IMR-90 (cell line): ENCODE results near the gene RPN1. TPM values are rescaled to one million over a fixed set of nuclear protein-coding genes. Genes with fewer than 3 reads are reported as not detected.

Experiments used
- ATAC-seq: fragments of 200-7000 bp; cut with Tn5 transposase; 2 replicates; pipeline ENCODE4 v1.9.1; 2020; ENCODE audit warnings: low read depth, mild to moderate bottlenecking, moderate library complexity
- BruUV-seq: library from RNA; stranded (reverse); fragments of 400-500 nt; replicated peaks from 2 replicates; lab custom pipeline; 2021; lab: Mats Ljungman, UMichigan
- CTCF ChIA-PET: fragments of 300-600 bp; formaldehyde crosslinking; extraction: SDS; loops from one replicate; lab custom pipeline; 2021; ENCODE audit warnings: antibody characterized with exemption; lab: Yijun Ruan, JAX
- POLR2A ChIA-PET: fragments of 300-600 bp; sonication (Branson Sonifier 250); formaldehyde crosslinking; loops from one replicate; lab custom pipeline; 2022; ENCODE audit warnings: antibody characterized with exemption; ENCODE audit not compliant: unreplicated experiment; lab: Charles Lee
- DNase-seq: peaks from one replicate; pipeline ENCODE4 v3.0.0; 2013
- H2AFZ ChIP-seq: replicated peaks from 2 replicates; pipeline ENCODE3; 2013; ENCODE audit warnings: low read length, mild to moderate bottlenecking; ENCODE audit not compliant: poor library complexity
- H2AK5ac ChIP-seq: 2 replicates; pipeline ENCODE4 v1.6.1; 2013; ENCODE audit warnings: low read depth, low read length, inconsistent platforms
- H2AK9ac ChIP-seq: replicated peaks from 2 replicates; pipeline ENCODE3; 2013; ENCODE audit warnings: mild to moderate bottlenecking, low read depth, low read length, moderate library complexity; ENCODE audit not compliant: poor library complexity
- H2BK120ac ChIP-seq: 2 replicates; pipeline ENCODE4 v1.6.1; 2013; ENCODE audit warnings: low read depth, low read length, inconsistent platforms
- H2BK15ac ChIP-seq: 3 replicates; pipeline ENCODE4 v1.6.1; 2013; ENCODE audit warnings: low read depth, low read length, inconsistent platforms
- H2BK20ac ChIP-seq: 2 replicates; pipeline ENCODE4 v1.6.1; 2013; ENCODE audit warnings: low read depth, mild to moderate bottlenecking, inconsistent platforms, low read length, moderate library complexity
- H2BK5ac ChIP-seq: 2 replicates; pipeline ENCODE4 v1.6.1; 2013; ENCODE audit warnings: mild to moderate bottlenecking, low read depth, low read length, inconsistent platforms; ENCODE audit not compliant: poor library complexity, severe bottlenecking
- H3K14ac ChIP-seq: replicated peaks from 2 replicates; pipeline ENCODE4 v1.6.1; 2013; ENCODE audit warnings: low read depth, low read length, inconsistent platforms
- H3K18ac ChIP-seq: 2 replicates; pipeline ENCODE4 v1.6.1; 2013; ENCODE audit warnings: low read depth, low read length, control low read depth
- H3K23ac ChIP-seq: 2 replicates; pipeline ENCODE4 v1.6.1; 2013; ENCODE audit warnings: low read depth, low read length, inconsistent platforms
- H3K27ac ChIP-seq: 2 replicates; pipeline ENCODE4 v1.5.1; 2013; ENCODE audit warnings: mild to moderate bottlenecking, control low read depth, low read length; ENCODE audit not compliant: insufficient read depth
- H3K27me3 ChIP-seq: 2 replicates; pipeline ENCODE4 v1.6.1; 2013; ENCODE audit warnings: low read length; ENCODE audit not compliant: control insufficient read depth, insufficient read depth
- H3K36me3 ChIP-seq: 2 replicates; pipeline ENCODE4 v1.6.1; 2013; ENCODE audit warnings: low read length, mixed read lengths; ENCODE audit not compliant: control insufficient read depth, insufficient read depth
- H3K4ac ChIP-seq: 2 replicates; pipeline ENCODE4 v1.6.1; 2013; ENCODE audit warnings: low read depth, low read length, inconsistent platforms
- H3K4me1 ChIP-seq: 2 replicates; pipeline ENCODE4 v1.6.1; 2013; ENCODE audit warnings: low read length, mixed read lengths; ENCODE audit not compliant: control insufficient read depth, insufficient read depth
- H3K4me2 ChIP-seq: 2 replicates; pipeline ENCODE4 v1.6.1; 2013; ENCODE audit warnings: low read depth, mild to moderate bottlenecking, control low read depth, low read length, moderate library complexity
- H3K4me3 ChIP-seq: 2 replicates; pipeline ENCODE4 v1.5.1; 2013; ENCODE audit warnings: low read depth, mild to moderate bottlenecking, control low read depth, low read length, moderate library complexity; ENCODE audit not compliant: insufficient read depth
- H3K56ac ChIP-seq: 2 replicates; pipeline ENCODE4 v1.6.1; 2013; ENCODE audit warnings: low read length, inconsistent platforms; ENCODE audit not compliant: insufficient read depth; ENCODE audit errors: extremely low read depth
- H3K79me1 ChIP-seq, 2 experiments: 2 replicates each; pipeline ENCODE4 v1.6.1; 2013; ENCODE audit warnings: low read length in 2 of 2, inconsistent platforms in 1 of 2, low read depth in 1 of 2
- H3K9ac ChIP-seq: 2 replicates; pipeline ENCODE4 v1.6.1; 2013; ENCODE audit warnings: low read depth, low read length, control low read depth
- H3K9me1 ChIP-seq: 2 replicates; pipeline ENCODE4 v1.6.1; 2013; ENCODE audit warnings: low read length, inconsistent platforms; ENCODE audit not compliant: insufficient read depth
- H3K9me3 ChIP-seq: 2 replicates; pipeline ENCODE4 v1.6.1; 2013; ENCODE audit warnings: low read length; ENCODE audit not compliant: control insufficient read depth, insufficient read depth
- H4K20me1 ChIP-seq: 2 replicates; pipeline ENCODE4 v1.6.1; 2013; ENCODE audit warnings: low read length, inconsistent platforms; ENCODE audit not compliant: insufficient read depth
- H4K5ac ChIP-seq: 2 replicates; pipeline ENCODE4 v1.6.1; 2013; ENCODE audit warnings: mild to moderate bottlenecking, low read depth, low read length, control low read depth
- H4K8ac ChIP-seq, 2 experiments: 2 replicates each; pipeline ENCODE4 v1.6.1; 2013; ENCODE audit warnings: low read depth in 2 of 2, low read length in 2 of 2, control low read depth in 1 of 2, inconsistent platforms in 1 of 2
- H4K91ac ChIP-seq: 2 replicates; pipeline ENCODE4 v1.6.1; 2013; ENCODE audit warnings: low read depth, low read length, inconsistent platforms; ENCODE audit not compliant: insufficient read depth
- BHLHE40 ChIP-seq: fragments of 150-350 bp; IDR thresholded peaks from 2 replicates; pipeline ENCODE4 v1.6.1; 2016; ENCODE audit warnings: mild to moderate bottlenecking, low read depth, low read length
- CEBPB ChIP-seq: IDR thresholded peaks from 2 replicates; pipeline ENCODE4 v1.6.1; 2012; ENCODE audit warnings: low read depth, low read length, improper control_type of control experiment
- FOS ChIP-seq: fragments of 150-350 bp; IDR thresholded peaks from 2 replicates; pipeline ENCODE4 v1.6.1; 2016; ENCODE audit warnings: low read depth, low read length
- MAFK ChIP-seq: IDR thresholded peaks from 2 replicates; pipeline ENCODE4 v1.6.1; 2012; ENCODE audit warnings: low read depth, low read length, improper control_type of control experiment
- MAZ ChIP-seq: IDR thresholded peaks from 2 replicates; pipeline ENCODE4 v1.6.1; 2012; ENCODE audit warnings: low read depth, mild to moderate bottlenecking, low read length, improper control_type of control experiment, moderate library complexity, borderline replicate concordance
- MXI1 ChIP-seq: IDR thresholded peaks from 2 replicates; pipeline ENCODE4 v1.6.1; 2012; ENCODE audit warnings: low read depth, mild to moderate bottlenecking, low read length, moderate library complexity, borderline replicate concordance
- NFE2L2 ChIP-seq: fragments of 150-350 bp; IDR thresholded peaks from 2 replicates; pipeline ENCODE4 v1.6.1; 2016; ENCODE audit warnings: low read depth, mild to moderate bottlenecking, low read length
- RAD21 ChIP-seq: IDR thresholded peaks from 2 replicates; pipeline ENCODE4 v1.6.1; 2012; ENCODE audit warnings: low read length, improper control_type of control experiment
- RCOR1 ChIP-seq: IDR thresholded peaks from 2 replicates; pipeline ENCODE4 v1.6.1; 2012; ENCODE audit warnings: mild to moderate bottlenecking, low read length, improper control_type of control experiment; ENCODE audit not compliant: insufficient replicate concordance
- SMC3 ChIP-seq: fragments of 150-350 bp; IDR thresholded peaks from 2 replicates; pipeline ENCODE4 v1.6.1; 2016; ENCODE audit warnings: low read depth, mild to moderate bottlenecking, antibody characterized with exemption, low read length, moderate library complexity
- WGBS, 2 experiments: methylation state at CpG; one replicate each; pipeline versions ENCODE4 v1.1.5 to v1.1.7; 2013; ENCODE audit warnings: missing lambda C conversion rate in 2 of 2; ENCODE audit not compliant: insufficient read length in 1 of 2; ENCODE audit errors: extremely low coverage in 2 of 2; 5-methylcytosine and 5-hydroxymethylcytosine counted together
- dilution Hi-C: fragments of 300-500 bp; cut with HindIII; formaldehyde crosslinking; loops from one replicate; pipeline ENCODE4 v1.14.3; 2018; ENCODE audit warnings: low sequenced_read_pairs; ENCODE audit not compliant: unreplicated experiment
- in situ Hi-C: fragments of 300-500 bp; cut with MboI; formaldehyde crosslinking; loops from 3 replicates; pipeline ENCODE4 v1.14.3; 2019; ENCODE audit warnings: low sequenced_read_pairs, inconsistent platforms, mixed read lengths
- intact Hi-C: fragments of 100-400 bp; cut with micrococcal nuclease; formaldehyde crosslinking; loops from 2 replicates; pipeline ENCODE4 v1.10.0; 2022
- polyA plus RNA-seq, 3 experiments: library from polyadenylated mRNA; depleted of rRNA; stranded (reverse); fragments of >200 nt; gene quantifications; 2 replicates each; pipeline ENCODE4 v1.2.3, GENCODE V29; 2012; ENCODE audit warnings: low replicate concordance in 1 of 3
- total RNA-seq: library from RNA; depleted of rRNA; stranded (reverse); fragments of >200 nt; gene quantifications from 2 replicates; pipeline ENCODE4 v1.2.3, GENCODE V29; 2012
- TF ChIP-seq, protein P1 (sequence below): fragments of 150-350 bp; IDR thresholded peaks from 2 replicates; pipeline ENCODE4 v1.6.1; 2017; ENCODE audit warnings: mild to moderate bottlenecking, antibody characterized with exemption, low read length, low read depth

The RPN1 gene
- total and polyA plus RNA-seq, 2 of the 4 experiments (the other 2 are of a cell fraction) = 252 to 736 TPM

DNA sequence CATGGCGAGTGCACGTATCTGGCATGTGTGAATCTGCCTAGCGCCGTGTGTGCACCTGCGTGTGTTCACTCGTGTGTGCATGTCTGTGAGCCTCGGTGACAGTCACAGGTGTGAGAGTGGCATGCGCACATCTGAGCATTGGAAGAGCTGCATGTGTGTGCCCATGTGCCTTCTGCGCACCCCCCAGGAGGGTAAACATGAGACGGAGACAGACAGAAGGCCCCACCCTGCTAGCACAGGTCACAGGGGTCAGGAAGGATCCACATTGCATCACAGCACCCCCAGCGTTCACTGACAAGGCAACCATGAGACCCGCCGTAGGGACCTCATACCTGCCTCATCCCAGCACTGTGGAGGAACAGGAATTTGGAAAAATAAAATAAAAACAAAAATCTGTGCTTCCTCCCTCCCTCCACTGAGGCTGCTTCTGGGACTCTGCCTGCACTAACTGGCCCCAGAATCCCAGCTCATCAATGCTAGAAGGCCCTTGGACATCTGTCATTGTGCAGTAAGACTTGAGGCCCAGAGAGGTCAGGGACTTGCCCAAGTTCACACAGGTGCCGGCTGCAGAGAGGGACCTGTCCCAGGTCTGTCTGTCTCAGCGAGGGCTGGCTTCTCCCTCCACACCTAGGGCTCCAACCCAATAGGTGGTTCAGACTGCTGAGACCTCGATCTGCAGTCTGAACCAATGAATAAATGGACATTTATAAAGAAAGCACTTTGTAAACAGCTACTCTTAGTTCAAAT, 37.4 kb downstream of the RPN1 start:
- TF ChIP-seq SMC3 (no peak), RCOR1 (no peak), RAD21 (no peak), NFE2L2 (no peak), MAFK (no peak), BHLHE40 (no peak), MAZ (no peak), CEBPB (no peak), MXI1 (no peak), FOS (no peak)
- TF ChIP-seq, protein P1, sequence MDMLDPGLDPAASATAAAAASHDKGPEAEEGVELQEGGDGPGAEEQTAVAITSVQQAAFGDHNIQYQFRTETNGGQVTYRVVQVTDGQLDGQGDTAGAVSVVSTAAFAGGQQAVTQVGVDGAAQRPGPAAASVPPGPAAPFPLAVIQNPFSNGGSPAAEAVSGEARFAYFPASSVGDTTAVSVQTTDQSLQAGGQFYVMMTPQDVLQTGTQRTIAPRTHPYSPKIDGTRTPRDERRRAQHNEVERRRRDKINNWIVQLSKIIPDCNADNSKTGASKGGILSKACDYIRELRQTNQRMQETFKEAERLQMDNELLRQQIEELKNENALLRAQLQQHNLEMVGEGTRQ = no peak
- WGBS, 2 experiments = 95% methylated on average over 7 of the region's 16 CpGs; no CpG with 5 or more reads in 1 of the 2 experiments
- Histone ChIP-seq H4K20me1 (peaks cover 10% of the 10 kb centered on the region; the same call in 1 of the 2 replicates), H2AFZ (no peak overlapping the region), H2BK120ac (no peak overlapping the region), H3K36me3 (no peaks in the 10 kb centered on the region; the same call in 1 of the 2 replicates), H2BK15ac (no peak overlapping the region), H2AK9ac (no peak overlapping the region), H3K14ac (no peak overlapping the region), H3K56ac (no peak overlapping the region), H3K9me1 (peaks cover 9% of the 10 kb centered on the region; the same call in 1 of the 2 replicates), H3K79me1 (peaks cover 6 to 30% of the 10 kb centered on the region in 2 experiments; a peak in 3 of 4 replicates), H2BK20ac (no peak overlapping the region), H4K91ac (no peak overlapping the region), H3K9ac (no peak overlapping the region), H4K5ac (no peak overlapping the region), H3K27me3 (no peaks in the 10 kb centered on the region), H2BK5ac (no peak overlapping the region), H3K18ac (no peak overlapping the region), H3K4me1 (peaks cover 4% of the 10 kb centered on the region; the same call in 1 of the 2 replicates), H4K8ac (no peak overlapping the region), H3K4ac (no peak overlapping the region), H3K4me3 (no peak overlapping the region), H3K9me3 (no peaks in the 10 kb centered on the region), H2AK5ac (no peak overlapping the region), H3K4me2 (no peak overlapping the region), H3K27ac (no peak overlapping the region), H3K23ac (no peak overlapping the region)
- ChIA-PET CTCF (interaction anchor here (0.6 kb wide), 1 partner anchor 13 kb away, joined by 4 read pairs; no protein-coding TSS in a partner anchor), POLR2A (no interaction called here)
- no peak for DNase-seq
- in situ Hi-C loops (no loop called here), dilution Hi-C loops (no loop called here), intact Hi-C loops (no loop called here)
- no peak for ATAC-seq
- no TSS peak for BruUV-seq
